Endothelial cell of umbilical vein (primary cell): ENCODE measurements around the gene PLPP7. TPM values are rescaled to one million over a fixed set of nuclear protein-coding genes. Genes with fewer than 3 reads are reported as not detected.
A peak's percentile ranks its signal among the peaks of the same experiment; 100 is the strongest.

Experiments
- BruUV-seq: library from RNA; stranded (reverse); fragments of 400-500 nt; replicated peaks from 2 replicates; lab custom pipeline; 2021; lab: Mats Ljungman, UMichigan
- CTCF ChIA-PET: fragments of 300-600, 350-600 bp; sonication (Branson Sonifier 250); formaldehyde crosslinking; loops from one replicate; lab custom pipeline; 2021; ENCODE audit warnings: antibody characterized with exemption, inconsistent platforms; lab: Charles Lee
- POLR2A ChIA-PET: fragments of 300-600, 350-600 bp; sonication (Branson Sonifier 250); formaldehyde crosslinking; loops from one replicate; lab custom pipeline; 2021; ENCODE audit warnings: antibody characterized with exemption, inconsistent platforms; lab: Charles Lee
- DNase-seq: peaks from one replicate; pipeline ENCODE4 v3.0.0-alpha.2; 2011; ENCODE audit warnings: low read depth, low spot score
- FAIRE-seq: peaks from 2 replicates; lab custom pipeline; 2011; peaks lifted over from hg19 to GRCh38; lab: Jason Lieb, UNC
- H2AFZ ChIP-seq: 2 replicates; pipeline ENCODE4 v1.6.0; 2012; ENCODE audit warnings: low read depth, low read length, control low read depth, inconsistent platforms
- H3K27ac ChIP-seq: 2 replicates; pipeline ENCODE4 v1.5.1; 2011; ENCODE audit warnings: low read depth, mild to moderate bottlenecking, control low read depth, low read length, moderate library complexity; ENCODE audit not compliant: insufficient read depth
- H3K27me3 ChIP-seq, 2 experiments: 2 replicates each; pipeline versions ENCODE4 v1.6.0 to v1.6.1; 2011; ENCODE audit warnings: low read length in 2 of 2, mixed read lengths in 1 of 2; ENCODE audit not compliant: control insufficient read depth in 2 of 2, insufficient read depth in 2 of 2
- H3K36me3 ChIP-seq, 2 experiments: 2 replicates in 1 of 2; 3 replicates in 1 of 2; pipeline ENCODE4 v1.5.1; 2011; ENCODE audit warnings: low read length in 2 of 2, mild to moderate bottlenecking in 1 of 2, moderate library complexity in 1 of 2; ENCODE audit not compliant: control insufficient read depth in 2 of 2, insufficient read depth in 2 of 2; ENCODE audit errors: extremely low read depth in 1 of 2
- H3K4me1 ChIP-seq: 3 replicates; pipeline ENCODE4 v1.5.1; 2011; ENCODE audit warnings: mild to moderate bottlenecking, low read length; ENCODE audit not compliant: control insufficient read depth, insufficient read depth; ENCODE audit errors: extremely low read depth
- H3K4me2 ChIP-seq: 2 replicates; pipeline ENCODE4 v1.6.1; 2011; ENCODE audit warnings: low read length, control low read depth, mixed read lengths; ENCODE audit not compliant: insufficient read depth
- H3K4me3 ChIP-seq, 3 experiments: fragments of 200-600 bp in 1 of 3; sonication (generic), shearing (Covaris generic) in 1 of 3; replicated peaks in 1 of 3; 2 replicates each; pipeline ENCODE4 v1.5.1; 2011 to 2016; ENCODE audit warnings: control low read depth in 3 of 3, low read length in 3 of 3, mild to moderate bottlenecking in 2 of 3, inconsistent platforms in 1 of 3, low read depth in 1 of 3, moderate library complexity in 1 of 3; ENCODE audit not compliant: insufficient read depth in 1 of 3
- H3K79me2 ChIP-seq: 2 replicates; pipeline ENCODE4 v1.6.0; 2012; ENCODE audit warnings: low read length, inconsistent platforms; ENCODE audit not compliant: control insufficient read depth, insufficient read depth
- H3K9ac ChIP-seq: replicated peaks from 2 replicates; pipeline ENCODE3; 2011; ENCODE audit warnings: low read length, control low read depth; ENCODE audit not compliant: insufficient read depth; ENCODE audit errors: extremely low read depth
- H3K9me1 ChIP-seq: replicated peaks from 3 replicates; pipeline ENCODE4 v1.6.0; 2011; ENCODE audit warnings: mild to moderate bottlenecking, low read length; ENCODE audit not compliant: control insufficient read depth, insufficient read depth; ENCODE audit errors: extremely low read depth
- H3K9me3 ChIP-seq: replicated peaks from 2 replicates; pipeline ENCODE4 v1.5.1; 2012; ENCODE audit warnings: low read length, inconsistent platforms; ENCODE audit not compliant: control insufficient read depth, insufficient read depth
- H4K20me1 ChIP-seq: replicated peaks from 2 replicates; pipeline ENCODE3; 2011; ENCODE audit warnings: mild to moderate bottlenecking, low read length; ENCODE audit not compliant: control insufficient read depth, insufficient read depth; ENCODE audit errors: extremely low read depth
- EZH2 ChIP-seq: IDR thresholded peaks from 2 replicates; pipeline ENCODE4 v1.6.1; 2012; ENCODE audit warnings: borderline replicate concordance, low read depth, mild to moderate bottlenecking, moderate library complexity, low read length, inconsistent platforms; ENCODE audit not compliant: severe bottlenecking
- POLR2A ChIP-seq: IDR thresholded peaks from 2 replicates; pipeline ENCODE4 v1.6.1; 2012; ENCODE audit warnings: low read depth, mild to moderate bottlenecking, control low read depth, low read length
- POLR2AphosphoS5 ChIP-seq: IDR thresholded peaks from 2 replicates; pipeline ENCODE4 v1.6.1; 2012; ENCODE audit warnings: low read depth, mild to moderate bottlenecking, control low read depth, low read length, moderate library complexity; ENCODE audit not compliant: insufficient read depth
- dilution Hi-C: fragments of 300-500 bp; cut with MboI; formaldehyde crosslinking; loops from one replicate; pipeline ENCODE4 v1.15.0; 2019; ENCODE audit warnings: low sequenced_read_pairs; ENCODE audit not compliant: extremely low pct_ligation_motif_present
- intact Hi-C: fragments of 100-400 bp; cut with micrococcal nuclease; formaldehyde crosslinking; loops from one replicate; pipeline ENCODE4 v1.10.0; 2022
- polyA plus RNA-seq, 4 experiments: library from polyadenylated mRNA; depleted of rRNA in 3 of 4; stranded (reverse) in 3 of 4; unstranded in 1 of 4; fragments of >200 nt; gene quantifications; 2 replicates each; pipeline versions ENCODE4 v1.2.1 to v1.2.3, GENCODE V29; 2011 to 2012; ENCODE audit warnings: missing spikeins in 1 of 4
- total RNA-seq: library from RNA; stranded (reverse); gene quantifications from 2 replicates; pipeline ENCODE4 v1.2.3, GENCODE V29; 2021
- TF ChIP-seq, protein P1 (sequence below), 2 donors: IDR thresholded peaks; 1 replicate in 1 of 2; 2 replicates in 1 of 2; pipeline ENCODE4 v1.5.1; 2011; ENCODE audit warnings: low read length in 2 of 2, mild to moderate bottlenecking in 2 of 2, moderate library complexity in 2 of 2, control low read depth in 1 of 2, inconsistent platforms in 1 of 2, low read depth in 1 of 2; ENCODE audit not compliant: insufficient read depth in 1 of 2; ENCODE audit errors: extremely low read depth in 1 of 2

PLPP7 gene
- total and polyA plus RNA-seq, 2 donors (not counting 3 experiments of a cell fraction or from before 2014, with no cell fraction given): 2.1 to 2.7 TPM

DNA sequence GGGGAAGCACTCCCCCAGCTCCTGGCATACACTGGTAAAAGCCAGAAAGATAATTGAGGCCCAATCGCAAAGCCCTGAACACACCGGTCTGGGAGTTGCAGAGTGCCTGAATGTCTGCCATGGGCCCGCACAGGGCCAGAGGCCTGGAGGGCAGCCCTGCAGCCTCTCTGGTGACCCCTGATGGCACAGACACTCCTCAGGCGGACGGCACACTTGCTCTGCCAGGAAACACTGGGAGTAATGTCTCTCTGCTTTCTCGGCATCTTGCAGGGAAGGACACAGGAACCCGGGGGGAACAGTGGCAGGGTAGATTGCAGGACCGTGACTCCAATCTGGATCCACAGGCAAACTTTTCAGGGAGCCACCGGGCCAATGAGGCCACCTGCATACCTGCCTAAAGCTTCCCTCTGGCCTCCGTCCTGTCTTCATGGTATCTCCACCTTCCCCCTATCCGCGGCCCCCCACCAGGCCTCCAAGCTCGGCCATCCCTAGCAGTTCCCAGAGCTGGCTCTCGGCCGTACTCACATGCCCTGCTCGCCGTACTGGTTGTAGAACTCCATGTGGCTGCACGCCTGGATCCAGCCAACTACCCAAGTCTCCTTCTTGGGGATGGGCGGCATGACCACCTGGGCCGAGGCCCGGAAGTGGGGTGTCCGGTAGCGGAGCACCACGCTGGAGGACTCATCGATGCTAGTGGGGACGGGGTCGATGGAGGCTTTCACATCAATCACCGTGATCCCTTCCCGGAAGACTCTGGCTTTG, 14.0 kb upstream of the PLPP7 start:
- BruUV-seq: no TSS peak
- Histone ChIP-seq H4K20me1 (no peaks in the 10 kb centered on the region), H3K27me3 (no peaks in the 10 kb centered on the region), H3K79me2 (peaks cover 48% of the 10 kb centered on the region), H3K9ac (peak overlapping the region; percentile 78), H3K4me1 (peaks cover 48% of the 10 kb centered on the region), H3K9me1 (no peaks in the 10 kb centered on the region), H3K36me3 (peaks cover 0 to 2% of the 10 kb centered on the region in 2 experiments), H3K4me2 (peak overlapping the region; percentile 69), H3K9me3 (no peaks in the 10 kb centered on the region), H3K4me3 (peak overlapping the region; percentile 64 to 81 (median 70)), H3K27ac (peak overlapping the region; percentile 73), H2AFZ (peak overlapping the region; percentile 80)
- FAIRE-seq (peak; percentile 81), DNase-seq (peak; percentile 59)
- ChIA-PET POLR2A (no interaction called here), CTCF (interaction anchor here (1.1 to 4.9 kb wide), 8 partner anchors 16 to 98 kb away, joined by 4 to 42 read pairs (median 7); no protein-coding TSS in a partner anchor)
- dilution Hi-C loops (no loop called here), intact Hi-C loops (loop anchor here (1.0 kb wide), 3 partner anchors 37 to 97 kb away; no protein-coding TSS in a partner anchor)
- TF ChIP-seq POLR2AphosphoS5 (peak; percentile 39), EZH2 (no peak), POLR2A (peak; percentile 33)
- TF ChIP-seq, protein P1, sequence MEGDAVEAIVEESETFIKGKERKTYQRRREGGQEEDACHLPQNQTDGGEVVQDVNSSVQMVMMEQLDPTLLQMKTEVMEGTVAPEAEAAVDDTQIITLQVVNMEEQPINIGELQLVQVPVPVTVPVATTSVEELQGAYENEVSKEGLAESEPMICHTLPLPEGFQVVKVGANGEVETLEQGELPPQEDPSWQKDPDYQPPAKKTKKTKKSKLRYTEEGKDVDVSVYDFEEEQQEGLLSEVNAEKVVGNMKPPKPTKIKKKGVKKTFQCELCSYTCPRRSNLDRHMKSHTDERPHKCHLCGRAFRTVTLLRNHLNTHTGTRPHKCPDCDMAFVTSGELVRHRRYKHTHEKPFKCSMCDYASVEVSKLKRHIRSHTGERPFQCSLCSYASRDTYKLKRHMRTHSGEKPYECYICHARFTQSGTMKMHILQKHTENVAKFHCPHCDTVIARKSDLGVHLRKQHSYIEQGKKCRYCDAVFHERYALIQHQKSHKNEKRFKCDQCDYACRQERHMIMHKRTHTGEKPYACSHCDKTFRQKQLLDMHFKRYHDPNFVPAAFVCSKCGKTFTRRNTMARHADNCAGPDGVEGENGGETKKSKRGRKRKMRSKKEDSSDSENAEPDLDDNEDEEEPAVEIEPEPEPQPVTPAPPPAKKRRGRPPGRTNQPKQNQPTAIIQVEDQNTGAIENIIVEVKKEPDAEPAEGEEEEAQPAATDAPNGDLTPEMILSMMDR (IDR thresholded peaks at IDR 0.05; ENCODE audit: extremely low read depth in 1 of 2, insufficient read depth in 1 of 2, low read depth in 1 of 2, low read length in 2 of 2): peak in 1 of 2 donors; percentile 50
